Mesenchymal stem cell (in vitro differentiated cells and primary cell): Measurements from ENCODE around the gene LPAR3.

Experiments
- DNase-seq: peaks from one replicate; pipeline ENCODE4 v3.0.0-alpha.2; 2013
- H2AFZ ChIP-seq: one replicate; pipeline ENCODE4 v1.6.1; 2013; ENCODE audit warnings: low read depth, mild to moderate bottlenecking, control low read depth, inconsistent platforms, low read length, moderate library complexity
- H2AK5ac ChIP-seq: 2 replicates; pipeline ENCODE4 v1.6.1; 2013; ENCODE audit warnings: low read length, moderate library complexity, mild to moderate bottlenecking, inconsistent platforms; ENCODE audit not compliant: severe bottlenecking
- H2BK120ac ChIP-seq: one replicate; pipeline ENCODE4 v1.6.1; 2013; ENCODE audit warnings: low read depth, mild to moderate bottlenecking, inconsistent platforms, low read length, moderate library complexity
- H2BK12ac ChIP-seq, 2 experiments: one replicate each; pipeline ENCODE4 v1.6.1; 2013; ENCODE audit warnings: inconsistent platforms in 2 of 2, low read length in 2 of 2, mild to moderate bottlenecking in 2 of 2, moderate library complexity in 2 of 2, control low read depth in 1 of 2
- H2BK15ac ChIP-seq: one replicate; pipeline ENCODE4 v1.6.1; 2013; ENCODE audit warnings: mild to moderate bottlenecking, low read depth, inconsistent platforms; ENCODE audit not compliant: poor library complexity, severe bottlenecking
- H2BK5ac ChIP-seq: 2 replicates; pipeline ENCODE4 v1.6.1; 2013; ENCODE audit warnings: low read depth, mild to moderate bottlenecking, low read length, control low read depth, inconsistent platforms; ENCODE audit not compliant: poor library complexity, severe bottlenecking
- H3K14ac ChIP-seq, 2 experiments: one replicate each; pipeline ENCODE4 v1.6.1; 2013; ENCODE audit warnings: inconsistent platforms in 2 of 2, low read length in 2 of 2, control low read depth in 1 of 2, mild to moderate bottlenecking in 1 of 2, moderate library complexity in 1 of 2
- H3K18ac ChIP-seq, 2 experiments: one replicate each; pipeline ENCODE4 v1.6.1; 2013; ENCODE audit warnings: inconsistent platforms in 2 of 2, low read length in 2 of 2, control low read depth in 1 of 2, low read depth in 1 of 2, mild to moderate bottlenecking in 1 of 2
- H3K23ac ChIP-seq, 2 experiments: one replicate each; pipeline ENCODE4 v1.6.1; 2013; ENCODE audit warnings: inconsistent platforms in 2 of 2, low read length in 2 of 2, mild to moderate bottlenecking in 2 of 2, moderate library complexity in 2 of 2, control low read depth in 1 of 2
- H3K27ac ChIP-seq: 2 replicates; pipeline ENCODE4 v1.5.1; 2013; ENCODE audit warnings: mild to moderate bottlenecking, moderate library complexity, low read length, control low read depth, inconsistent platforms; ENCODE audit not compliant: poor library complexity, severe bottlenecking
- H3K27me3 ChIP-seq, 2 experiments: 2 replicates each; pipeline versions ENCODE4 v1.6.1 to v1.7.0; 2013; ENCODE audit warnings: low read length in 2 of 2, mild to moderate bottlenecking in 2 of 2, moderate library complexity in 2 of 2, control low read depth in 1 of 2, inconsistent platforms in 1 of 2; ENCODE audit not compliant: control insufficient read depth in 1 of 2, insufficient read depth in 1 of 2
- H3K36me3 ChIP-seq, 2 experiments: 2 replicates each; pipeline versions ENCODE4 v1.6.1 to v1.7.0; 2013; ENCODE audit warnings: low read length in 2 of 2, control low read depth in 1 of 2, inconsistent platforms in 1 of 2, low read depth in 1 of 2, mild to moderate bottlenecking in 1 of 2; ENCODE audit not compliant: insufficient read depth in 2 of 2, control insufficient read depth in 1 of 2
- H3K4ac ChIP-seq, 2 experiments: one replicate each; pipeline ENCODE4 v1.6.1; 2013; ENCODE audit warnings: inconsistent platforms in 2 of 2, low read length in 2 of 2, mild to moderate bottlenecking in 2 of 2, moderate library complexity in 2 of 2, control low read depth in 1 of 2, low read depth in 1 of 2
- H3K4me1 ChIP-seq: 2 replicates; pipeline ENCODE4 v1.6.1; 2013; ENCODE audit warnings: low read depth, low read length, control low read depth; ENCODE audit not compliant: control insufficient read depth, insufficient read depth
- H3K4me2 ChIP-seq: 2 replicates; pipeline ENCODE4 v1.6.1; 2013; ENCODE audit warnings: low read length, mild to moderate bottlenecking, inconsistent platforms; ENCODE audit not compliant: poor library complexity, severe bottlenecking
- H3K4me3 ChIP-seq, 2 experiments: 2 replicates each; pipeline versions ENCODE4 v1.5.1 to v1.7.0; 2013; ENCODE audit warnings: low read length in 2 of 2, mild to moderate bottlenecking in 2 of 2, control low read depth in 1 of 2, low read depth in 1 of 2; ENCODE audit not compliant: insufficient read depth in 1 of 2
- H3K79me1 ChIP-seq: replicated peaks from 2 replicates; pipeline ENCODE4 v1.6.1; 2013; ENCODE audit warnings: mild to moderate bottlenecking, control low read depth, low read length, inconsistent platforms; ENCODE audit not compliant: poor library complexity, severe bottlenecking
- H3K9ac ChIP-seq: 2 replicates; pipeline ENCODE4 v1.7.0; 2013; ENCODE audit warnings: mild to moderate bottlenecking, low read length, moderate library complexity
- H3K9me3 ChIP-seq: 2 replicates; pipeline ENCODE4 v1.7.0; 2013; ENCODE audit warnings: mild to moderate bottlenecking, low read length; ENCODE audit not compliant: control insufficient read depth
- H4K8ac ChIP-seq: one replicate; pipeline ENCODE4 v1.6.1; 2013; ENCODE audit warnings: inconsistent platforms, mild to moderate bottlenecking, low read length, moderate library complexity
- H4K91ac ChIP-seq: one replicate; pipeline ENCODE4 v1.6.1; 2013; ENCODE audit warnings: mild to moderate bottlenecking, low read length, inconsistent platforms
- WGBS: methylation state at CpG from one replicate; pipeline ENCODE4 v1.1.7; 2013; ENCODE audit warnings: mixed read lengths; 5-methylcytosine and 5-hydroxymethylcytosine counted together

Gene LPAR3

GRCh38 chr1:84795966-84796600 is 96.9 kb downstream of the LPAR3 start:
- Histone ChIP-seq H3K14ac (no peak overlapping the region), H3K27ac (no peak overlapping the region), H3K4me2 (no peak overlapping the region), H3K27me3 (peaks cover 2 to 11% of the 10 kb centered on the region in 2 experiments), H3K9me3 (peaks cover 12% of the 10 kb centered on the region), H2BK12ac (no peak overlapping the region), H3K36me3 (no peaks in the 10 kb centered on the region), H3K4me1 (no peaks in the 10 kb centered on the region), H4K91ac (no peak overlapping the region), H3K4me3 (no peak overlapping the region), H3K23ac (no peak overlapping the region), H3K79me1 (no peaks in the 10 kb centered on the region), H2BK120ac (no peak overlapping the region), H2BK5ac (no peak overlapping the region), H2AFZ (no peak overlapping the region), H4K8ac (no peak overlapping the region), H3K9ac (no peak overlapping the region), H2AK5ac (no peak overlapping the region), H2BK15ac (no peak overlapping the region), H3K18ac (no peak overlapping the region), H3K4ac (no peak overlapping the region)
- no peak for DNase-seq
- WGBS: 77% methylated on average over 6 of the region's 9 CpGs

GRCh38 chr1:84795213-84795612 is 97.8 kb downstream of the LPAR3 start:
- Histone ChIP-seq H2AFZ (no peak overlapping the region), H2BK5ac (no peak overlapping the region), H3K18ac (no peak overlapping the region), H3K14ac (no peak overlapping the region), H4K91ac (no peak overlapping the region), H3K9ac (no peak overlapping the region), H3K23ac (no peak overlapping the region), H3K4me3 (no peak overlapping the region), H3K36me3 (no peaks in the 10 kb centered on the region), H3K9me3 (peaks cover 12% of the 10 kb centered on the region), H2AK5ac (no peak overlapping the region), H3K79me1 (no peaks in the 10 kb centered on the region), H3K4me2 (no peak overlapping the region), H2BK15ac (no peak overlapping the region), H3K27ac (no peak overlapping the region), H2BK12ac (no peak overlapping the region), H4K8ac (no peak overlapping the region), H2BK120ac (no peak overlapping the region), H3K27me3 (peaks cover 2 to 7% of the 10 kb centered on the region in 2 experiments), H3K4me1 (no peaks in the 10 kb centered on the region), H3K4ac (no peak overlapping the region)
- 100% methylated on average over 1 of the region's 2 CpGs for WGBS
- no peak for DNase-seq

- Histone ChIP-seq H3K4me3 (no peak overlapping the region), H2AFZ (no peak overlapping the region), H4K91ac (no peak overlapping the region), H3K9ac (no peak overlapping the region), H2BK120ac (no peak overlapping the region), H2BK15ac (no peak overlapping the region), H3K23ac (no peak overlapping the region), H2BK5ac (no peak overlapping the region), H3K4me2 (no peak overlapping the region), H3K36me3 (no peaks in the 10 kb centered on the region), H3K79me1 (no peaks in the 10 kb centered on the region), H2AK5ac (no peak overlapping the region), H4K8ac (no peak overlapping the region), H2BK12ac (no peak overlapping the region), H3K18ac (no peak overlapping the region), H3K14ac (no peak overlapping the region), H3K9me3 (peaks cover 28% of the 10 kb centered on the region), H3K27me3 (peaks cover 7 to 16% of the 10 kb centered on the region in 2 experiments), H3K27ac (no peak overlapping the region), H3K4me1 (no peaks in the 10 kb centered on the region), H3K4ac (no peak overlapping the region)
- no peak for DNase-seq
- no CpG with 5 or more reads among the region's 2 CpGs for WGBS
These were observed 100.6 kb downstream of the LPAR3 start for GRCh38 chr1:84792421-84792820.

GRCh38 chr1:84789014-84789413 is 104.0 kb downstream of the LPAR3 start:
- no peaks in the 10 kb centered on the region for H3K36me3 ChIP-seq
- H3K4me2 ChIP-seq: no peak overlapping the region
- H3K9me3 ChIP-seq: peaks cover 28% of the 10 kb centered on the region
- no peaks in the 10 kb centered on the region for H3K4me1 ChIP-seq
- no peak overlapping the region for H2BK120ac ChIP-seq
- no peak overlapping the region for H3K4ac ChIP-seq
- H3K14ac ChIP-seq: no peak overlapping the region
- H3K27ac ChIP-seq: no peak overlapping the region
- H3K23ac ChIP-seq: no peak overlapping the region
- 79% methylated on average over 3 of the region's 3 CpGs for WGBS
- H2AFZ ChIP-seq: no peak overlapping the region
- no peak overlapping the region for H3K18ac ChIP-seq
- H3K4me3 ChIP-seq: no peak overlapping the region
- no peak overlapping the region for H4K91ac ChIP-seq
- DNase-seq: no peak
- no peak overlapping the region for H2BK12ac ChIP-seq
- H4K8ac ChIP-seq: no peak overlapping the region
- peaks cover 7 to 12% of the 10 kb centered on the region in 2 experiments for H3K27me3 ChIP-seq
- H2BK15ac ChIP-seq: no peak overlapping the region
- H3K9ac ChIP-seq: no peak overlapping the region
- no peak overlapping the region for H2BK5ac ChIP-seq
- no peak overlapping the region for H2AK5ac ChIP-seq
- H3K79me1 ChIP-seq: no peaks in the 10 kb centered on the region
